Measurements from ENCODE around the gene LY6G5C. TPM values are rescaled to one million over a fixed set of nuclear protein-coding genes. Genes with fewer than 3 reads are reported as not detected.
A peak's percentile ranks its signal among the peaks of the same experiment; 100 is the strongest.

Gene LY6G5C
- total and polyA plus RNA-seq, 2 experiments from 2014 or later, result 2.1 TPM; not detected in 1

DNA sequence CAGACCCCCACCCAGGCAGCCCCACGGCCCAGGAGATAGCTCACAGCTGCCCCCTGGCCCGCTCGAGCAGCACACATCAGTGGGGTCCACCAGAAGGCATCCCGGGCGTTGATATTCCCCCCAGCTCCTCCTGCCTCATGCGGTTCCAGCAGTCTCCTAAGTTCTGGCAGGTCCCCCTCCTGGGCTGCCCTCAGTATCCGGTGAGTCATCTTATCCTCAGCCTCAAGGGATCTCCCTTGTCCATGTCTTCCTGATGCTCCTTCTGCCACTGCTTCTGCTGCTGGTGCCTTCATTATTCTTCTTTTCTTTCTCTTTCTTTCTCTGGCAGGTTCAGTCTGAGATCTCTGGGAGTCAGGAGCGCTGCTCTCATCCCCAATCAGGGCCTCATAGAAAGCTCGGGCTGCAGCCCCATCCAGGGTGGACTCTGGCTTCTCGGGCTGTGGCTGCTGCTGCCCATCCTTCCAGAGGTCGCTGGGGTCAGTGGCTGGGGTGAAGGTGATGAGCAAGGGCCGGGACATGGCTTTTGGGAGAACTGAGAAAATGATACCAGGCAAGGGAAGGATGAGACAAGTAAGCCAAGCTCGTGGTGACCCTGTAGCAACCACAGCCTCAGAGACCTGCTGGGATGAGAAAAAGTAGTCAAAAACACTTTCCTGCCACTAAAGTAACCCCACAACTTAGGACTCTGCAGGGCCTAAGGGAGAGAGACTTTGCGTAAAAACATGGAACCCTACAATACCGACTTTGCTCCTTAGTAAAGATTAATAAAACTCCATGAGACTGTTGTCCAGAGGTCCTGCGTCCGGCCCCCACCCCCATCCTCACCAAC is 16.7 kb downstream of the LY6G5C start:
- Histone ChIP-seq H3K27ac (ENCODE audit: low read depth) (peak overlapping the region; percentile 94), H2AFZ (no peak overlapping the region), H3K79me2 (replicated peaks; ENCODE audit: insufficient read depth) (peaks cover 56% of the 10 kb centered on the region), H3K36me3 (ENCODE audit: insufficient read depth) (peaks cover 34% of the 10 kb centered on the region), H4K20me1 (replicated peaks; ENCODE audit: insufficient read depth) (peaks cover 12% of the 10 kb centered on the region), H3F3A (replicated peaks; ENCODE audit: low read depth) (peaks cover 21% of the 10 kb centered on the region; the same call in 1 of the 2 replicates), H3K4me2 (peak overlapping the region; percentile 89), H3K4me1 (ENCODE audit: insufficient read depth) (peaks cover 26% of the 10 kb centered on the region), H3K4me3 (peak overlapping the region; percentile 97), H3K27me3 (ENCODE audit: insufficient read depth) (no peaks in the 10 kb centered on the region), H3K9me2 (ENCODE audit: insufficient read depth) (no peaks in the 10 kb centered on the region)
- DNase-seq (ENCODE audit: low spot score) (no peak), ATAC-seq (no peak)
- peak overlapping the region; percentile 98 for H3K27ac Mint-ChIP-seq
- TF ChIP-seq, protein P1, sequence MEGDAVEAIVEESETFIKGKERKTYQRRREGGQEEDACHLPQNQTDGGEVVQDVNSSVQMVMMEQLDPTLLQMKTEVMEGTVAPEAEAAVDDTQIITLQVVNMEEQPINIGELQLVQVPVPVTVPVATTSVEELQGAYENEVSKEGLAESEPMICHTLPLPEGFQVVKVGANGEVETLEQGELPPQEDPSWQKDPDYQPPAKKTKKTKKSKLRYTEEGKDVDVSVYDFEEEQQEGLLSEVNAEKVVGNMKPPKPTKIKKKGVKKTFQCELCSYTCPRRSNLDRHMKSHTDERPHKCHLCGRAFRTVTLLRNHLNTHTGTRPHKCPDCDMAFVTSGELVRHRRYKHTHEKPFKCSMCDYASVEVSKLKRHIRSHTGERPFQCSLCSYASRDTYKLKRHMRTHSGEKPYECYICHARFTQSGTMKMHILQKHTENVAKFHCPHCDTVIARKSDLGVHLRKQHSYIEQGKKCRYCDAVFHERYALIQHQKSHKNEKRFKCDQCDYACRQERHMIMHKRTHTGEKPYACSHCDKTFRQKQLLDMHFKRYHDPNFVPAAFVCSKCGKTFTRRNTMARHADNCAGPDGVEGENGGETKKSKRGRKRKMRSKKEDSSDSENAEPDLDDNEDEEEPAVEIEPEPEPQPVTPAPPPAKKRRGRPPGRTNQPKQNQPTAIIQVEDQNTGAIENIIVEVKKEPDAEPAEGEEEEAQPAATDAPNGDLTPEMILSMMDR (conservative IDR thresholded peaks at IDR 0.05; ENCODE audit: low read depth in 2 of 2), result peak in 1 of 2 experiments; percentile 8; a peak in 1 of 4 replicates
- no peak for TF ChIP-seq NANOG (IDR thresholded peaks at IDR 0.05; ENCODE audit: borderline replicate concordance)
- peaks cover 43% of the 10 kb centered on the region for H3K4me1 Mint-ChIP-seq
- H3K9me3 Mint-ChIP-seq, result no peaks in the 10 kb centered on the region; the same call in 2 of the 3 replicates
- peaks cover 23% of the 10 kb centered on the region for H3K27me3 Mint-ChIP-seq (ENCODE audit: insufficient read depth, low read depth, poor library complexity)
- peak overlapping the region; percentile 93 for H3K4me3 Mint-ChIP-seq
- peaks cover 69% of the 10 kb centered on the region for H3K36me3 Mint-ChIP-seq (ENCODE audit: low read depth)

- ATAC-seq (no peak), DNase-seq (ENCODE audit: low spot score) (no peak)
- Histone ChIP-seq H4K20me1 (replicated peaks; ENCODE audit: insufficient read depth) (peaks cover 12% of the 10 kb centered on the region), H3K27ac (ENCODE audit: low read depth) (peak overlapping the region; percentile 94), H3K36me3 (ENCODE audit: insufficient read depth) (peaks cover 27% of the 10 kb centered on the region), H3K4me1 (ENCODE audit: insufficient read depth) (peaks cover 26% of the 10 kb centered on the region), H3F3A (replicated peaks; ENCODE audit: low read depth) (peaks cover 21% of the 10 kb centered on the region; the same call in 1 of the 2 replicates), H2AFZ (no peak overlapping the region), H3K79me2 (replicated peaks; ENCODE audit: insufficient read depth) (peaks cover 60% of the 10 kb centered on the region), H3K9me2 (ENCODE audit: insufficient read depth) (no peaks in the 10 kb centered on the region), H3K27me3 (ENCODE audit: insufficient read depth) (no peaks in the 10 kb centered on the region), H3K4me3 (peak overlapping the region; percentile 97), H3K4me2 (peak overlapping the region; percentile 89)
- H3K27ac Mint-ChIP-seq, result peak overlapping the region; percentile 98; the same call in 1 of the 2 replicates
- H3K36me3 Mint-ChIP-seq (ENCODE audit: low read depth), result peaks cover 61% of the 10 kb centered on the region
- peaks cover 46% of the 10 kb centered on the region for H3K4me1 Mint-ChIP-seq
- peaks cover 30% of the 10 kb centered on the region for H3K27me3 Mint-ChIP-seq (ENCODE audit: insufficient read depth, low read depth, poor library complexity)
- H3K4me3 Mint-ChIP-seq, result peak overlapping the region; percentile 93
- no peaks in the 10 kb centered on the region; the same call in 2 of the 3 replicates for H3K9me3 Mint-ChIP-seq
- TF ChIP-seq POLR2AphosphoS5 (IDR thresholded peaks at IDR 0.05; ENCODE audit: low read depth) (no peak), ZNF331 (CRISPR knock-in tag; IDR thresholded peaks at IDR 0.05; ENCODE audit: low read depth) (no peak), CREB1 (CRISPR knock-in tag; IDR thresholded peaks at IDR 0.05; ENCODE audit: low read depth) (no peak), EZH2 (IDR thresholded peaks at IDR 0.05; ENCODE audit: low read depth, unreplicated experiment) (no peak), ZNF462 (CRISPR knock-in tag; IDR thresholded peaks at IDR 0.05) (no peak), ETS1 (IDR thresholded peaks at IDR 0.05) (no peak), JUNB (IDR thresholded peaks at IDR 0.05; ENCODE audit: unreplicated experiment) (no peak)
These were observed 17.5 kb downstream of the LY6G5C start for GRCh38 chr6:31663126-31663960.

All from GM23338 (cell line).